Ovary (tissue), 9 donors: ENCODE data around the gene IQGAP2. TPM values are rescaled to one million over a fixed set of nuclear protein-coding genes. Genes with fewer than 3 reads are reported as not detected.

Experiments
- DNase-seq, 5 donors: peaks; one replicate each; pipeline ENCODE4 v3.0.0-alpha.2; 2019 to 2020
- H3K27ac ChIP-seq, 2 donors: fragments of 200-600 bp; one replicate each; pipeline versions ENCODE4 v1.5.1 to v1.8.0; 2019 to 2022
- H3K27me3 ChIP-seq: fragments of 200-600 bp; one replicate; pipeline ENCODE4 v1.8.0; 2022
- H3K36me3 ChIP-seq: fragments of 200-600 bp; sonication (generic); one replicate; pipeline ENCODE4 v1.5.1; 2019
- H3K4me1 ChIP-seq: one replicate; pipeline ENCODE4 v1.8.1; 2013; ENCODE audit warnings: mild to moderate bottlenecking, moderate library complexity; ENCODE audit not compliant: insufficient read depth
- H3K4me3 ChIP-seq: fragments of 200-600 bp; sonication (generic); one replicate; pipeline ENCODE4 v1.5.1; 2017
- H3K9me3 ChIP-seq, 2 donors: fragments of 200-600 bp in 1 of 2; sonication (generic) in 1 of 2; one replicate each; pipeline versions ENCODE4 v1.5.1 to v1.8.1; 2013 to 2019; ENCODE audit warnings: mild to moderate bottlenecking in 1 of 2, moderate library complexity in 1 of 2
- EP300 ChIP-seq: sonication (generic); formaldehyde crosslinking; IDR thresholded peaks from one replicate; pipeline ENCODE4 v1.6.1; 2017; ENCODE audit warnings: antibody characterized with exemption
- POLR2A ChIP-seq: fragments of 450-650 bp; IDR thresholded peaks from one replicate; pipeline ENCODE4 v1.6.1; 2017; ENCODE audit warnings: antibody characterized with exemption, mild to moderate bottlenecking, moderate library complexity
- WGBS, 3 donors: extraction: QIAGEN DNeasy Blood & Tissue Kit in 1 of 3; methylation state at CpG; one replicate each; pipeline versions ENCODE4 v1.1.5 to v1.1.7; 2013 to 2017; 5-methylcytosine and 5-hydroxymethylcytosine counted together
- intact Hi-C, 4 donors: fragments of 100-400 bp; cut with DNase I; formaldehyde crosslinking; loops; one replicate each; pipeline versions ENCODE4 v1.11.0 to v1.15.1; 2022 to 2023
- polyA plus RNA-seq, 2 donors: library from polyadenylated mRNA; stranded (reverse); fragments of 200-250 nt in 1 of 2; fragments of 350-450 nt in 1 of 2; fragmentation: Illumina TruSeq in 1 of 2; extraction: RNeasy Lipid Tissue Mini Kit (QIAGEN cat#74804) in 1 of 2; gene quantifications; one replicate each; pipeline ENCODE4 v1.2.3, GENCODE V29; 2013 to 2014
- total RNA-seq, 7 donors: library from RNA; depleted of rRNA in 2 of 7; stranded (reverse); fragments of >200 nt in 2 of 7; fragmentation: NEBNext Ultra II Directional in 3 of 7; extraction: Animal tissue kit (Norgen Biotek cat#: 25700) in 3 of 7; gene quantifications; one replicate each; pipeline versions ENCODE4 v1.1.0 to v1.2.4, GENCODE V29; 2016 to 2023
- TF ChIP-seq, protein P1 (sequence below), 3 donors: fragments of 450-650 bp in 2 of 3; fragments of 200-600 bp in 1 of 3; IDR thresholded peaks; one replicate each; pipeline versions ENCODE4 v1.5.1 to v1.8.0; 2016 to 2022; ENCODE audit warnings: antibody characterized with exemption in 3 of 3, mild to moderate bottlenecking in 1 of 3
- donor health status: DM: no; HTN: no; CAD: no; lungs with moderate emphysema.
- donor health status: DM: no; HTN: no; CAD: no.
- donor health status: Bipolar disorder and iron deficiency.
- donor health status: DM: yes; HTN: yes; CAD: no.
- donor health status: DM: no; HTN: no; CAD: no.
- donor health status: DM: yes; HTN: yes; CAD: no.

Gene IQGAP2
- total and polyA plus RNA-seq, 9 donors = 8.6 to 27.6 (median 13.9) TPM

DNA sequence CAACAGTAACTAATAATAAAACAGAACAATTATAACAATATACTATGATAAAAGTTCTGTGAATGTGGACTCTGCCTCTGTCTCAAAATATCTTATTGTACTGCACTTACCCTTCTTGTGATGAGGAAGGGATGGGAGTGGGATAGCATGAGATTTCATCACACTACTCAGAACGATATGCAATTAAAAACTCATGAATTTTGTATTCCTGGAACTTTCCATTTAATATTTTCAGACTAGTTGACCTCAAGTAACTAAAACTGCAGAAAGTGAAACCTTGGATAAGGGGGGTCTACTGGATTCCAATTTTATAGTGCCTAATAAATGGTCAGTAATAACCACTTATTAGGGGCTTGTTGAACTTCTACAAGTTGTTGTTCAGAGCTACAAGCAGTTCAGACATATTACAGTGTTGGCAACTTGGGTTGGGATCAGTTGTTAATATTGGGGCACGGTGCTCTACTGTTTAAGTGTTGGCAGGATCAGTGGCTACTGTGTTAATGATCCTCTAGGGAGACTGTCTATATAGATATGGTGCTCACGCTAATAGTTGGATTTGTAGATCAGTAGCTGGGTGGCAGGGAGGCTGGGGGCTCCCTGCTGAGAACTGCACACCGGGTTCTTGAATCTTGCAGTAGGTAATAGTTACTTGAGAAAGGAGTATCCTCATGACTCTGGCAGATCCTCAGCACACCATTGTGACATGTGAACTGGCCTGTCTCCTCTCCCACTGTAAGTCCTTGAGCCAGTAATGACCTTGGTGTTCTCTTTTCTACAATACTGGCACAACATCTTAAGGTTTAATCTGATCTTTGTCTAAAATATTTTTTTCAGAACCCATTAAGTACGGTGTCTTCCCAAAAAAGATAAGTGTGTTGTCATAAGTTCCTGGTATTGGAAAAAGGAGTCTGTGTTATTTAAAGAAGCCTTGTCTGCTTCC lies 158.1 kb downstream of the IQGAP2 start:
- WGBS, 3 donors = 23 to 41% (median 34%) methylated on average over 5 of the region's 5 CpGs
- peak in 1 of 5 donors; percentile 28 for DNase-seq
- Histone ChIP-seq H3K27me3 (no peaks in the 10 kb centered on the region), H3K4me3 (no peak overlapping the region), H3K36me3 (no peaks in the 10 kb centered on the region), H3K9me3 (no peaks in the 10 kb centered on the region), H3K4me1 (peaks cover 13% of the 10 kb centered on the region), H3K27ac (no peak overlapping the region)
- intact Hi-C loops = no loop called here
- TF ChIP-seq EP300 (no peak), POLR2A (no peak)
- TF ChIP-seq, protein P1, sequence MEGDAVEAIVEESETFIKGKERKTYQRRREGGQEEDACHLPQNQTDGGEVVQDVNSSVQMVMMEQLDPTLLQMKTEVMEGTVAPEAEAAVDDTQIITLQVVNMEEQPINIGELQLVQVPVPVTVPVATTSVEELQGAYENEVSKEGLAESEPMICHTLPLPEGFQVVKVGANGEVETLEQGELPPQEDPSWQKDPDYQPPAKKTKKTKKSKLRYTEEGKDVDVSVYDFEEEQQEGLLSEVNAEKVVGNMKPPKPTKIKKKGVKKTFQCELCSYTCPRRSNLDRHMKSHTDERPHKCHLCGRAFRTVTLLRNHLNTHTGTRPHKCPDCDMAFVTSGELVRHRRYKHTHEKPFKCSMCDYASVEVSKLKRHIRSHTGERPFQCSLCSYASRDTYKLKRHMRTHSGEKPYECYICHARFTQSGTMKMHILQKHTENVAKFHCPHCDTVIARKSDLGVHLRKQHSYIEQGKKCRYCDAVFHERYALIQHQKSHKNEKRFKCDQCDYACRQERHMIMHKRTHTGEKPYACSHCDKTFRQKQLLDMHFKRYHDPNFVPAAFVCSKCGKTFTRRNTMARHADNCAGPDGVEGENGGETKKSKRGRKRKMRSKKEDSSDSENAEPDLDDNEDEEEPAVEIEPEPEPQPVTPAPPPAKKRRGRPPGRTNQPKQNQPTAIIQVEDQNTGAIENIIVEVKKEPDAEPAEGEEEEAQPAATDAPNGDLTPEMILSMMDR (IDR thresholded peaks at IDR 0.05) = no peak

DNA sequence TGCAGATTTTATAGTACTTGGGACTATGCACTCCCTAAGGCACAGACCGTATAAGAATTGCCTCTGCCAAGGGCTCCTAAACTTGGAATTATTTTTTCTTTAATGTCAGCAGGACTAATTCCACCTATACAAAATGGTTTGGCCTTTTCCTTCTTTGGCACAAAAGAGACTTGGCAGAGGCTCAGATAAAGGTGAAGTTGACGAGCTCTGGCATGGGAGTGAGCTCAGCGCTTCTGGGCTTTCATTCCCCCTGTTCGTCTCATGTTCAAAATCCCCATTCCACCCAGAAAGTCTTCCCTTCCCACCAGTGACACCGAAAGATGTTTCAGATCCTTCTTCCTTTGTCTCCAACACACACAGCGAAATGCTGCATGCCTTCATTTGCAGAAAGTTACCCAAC lies 158.9 kb downstream of the IQGAP2 start:
- Histone ChIP-seq H3K27me3 (no peaks in the 10 kb centered on the region), H3K27ac (no peak overlapping the region), H3K4me1 (peaks cover 13% of the 10 kb centered on the region), H3K36me3 (no peaks in the 10 kb centered on the region), H3K9me3 (no peaks in the 10 kb centered on the region), H3K4me3 (no peak overlapping the region)
- intact Hi-C loops = no loop called here
- TF ChIP-seq EP300 = no peak
- TF ChIP-seq, protein P1 (IDR thresholded peaks at IDR 0.05) = no peak
- TF ChIP-seq POLR2A = no peak
- DNase-seq = no peak
- 77 to 83% (median 82%) methylated on average over 6 of the region's 6 CpGs for WGBS, 3 donors

DNA sequence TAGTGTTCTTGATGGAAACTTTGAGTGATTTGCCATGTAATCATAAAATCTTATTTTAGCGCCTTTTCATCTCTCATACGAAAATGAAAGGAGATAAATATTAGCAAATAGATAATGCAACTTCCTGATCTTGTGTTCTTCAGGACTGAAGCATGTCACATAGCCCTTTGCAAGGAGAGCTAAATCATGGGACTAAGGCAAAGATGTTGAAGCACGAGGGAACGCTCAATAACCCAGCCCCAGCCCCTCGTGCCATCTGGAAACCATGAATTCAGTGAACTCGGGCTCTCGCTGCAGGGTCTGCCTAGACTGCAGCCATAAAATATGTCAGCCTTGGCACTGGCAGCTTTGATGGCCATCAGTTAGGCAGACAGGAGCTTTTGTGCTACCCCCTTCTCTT lies 161.9 kb downstream of the IQGAP2 start:
- WGBS, 3 donors = 83 to 85% (median 85%) methylated on average over 7 of the region's 7 CpGs

DNA sequence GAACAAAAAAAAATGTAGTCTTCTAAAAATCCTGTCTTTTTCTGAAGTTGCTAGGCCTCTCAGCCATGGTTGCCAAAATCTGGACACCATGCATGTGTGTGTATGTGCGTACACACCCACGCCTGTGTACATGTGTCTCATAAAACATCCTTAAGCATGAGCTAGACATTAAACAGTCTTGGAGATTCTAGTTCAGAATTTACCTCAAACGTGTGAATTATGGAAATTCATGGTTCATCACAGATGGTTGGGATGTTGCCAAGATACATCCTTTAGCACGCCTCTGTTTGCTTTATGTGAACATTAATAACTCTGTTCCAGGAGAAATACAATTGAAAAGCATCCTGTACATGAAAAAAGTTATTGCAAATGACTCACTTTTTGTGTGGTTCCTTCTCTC lies 167.1 kb downstream of the IQGAP2 start:
- 76 to 85% (median 84%) methylated on average over 4 of the region's 4 CpGs for WGBS, 3 donors
- no peak for TF ChIP-seq EP300
- TF ChIP-seq, protein P1 (IDR thresholded peaks at IDR 0.05) = no peak
- TF ChIP-seq POLR2A = no peak
- intact Hi-C loops = no loop called here
- H3K4me1 ChIP-seq = no peaks in the 10 kb centered on the region
- H3K27ac ChIP-seq = no peak overlapping the region
- H3K9me3 ChIP-seq = no peaks in the 10 kb centered on the region
- no peak for DNase-seq
- no peak overlapping the region for H3K4me3 ChIP-seq
- no peaks in the 10 kb centered on the region for H3K27me3 ChIP-seq
- H3K36me3 ChIP-seq = no peaks in the 10 kb centered on the region

More for the DNA sequence above, 161.9 kb downstream of the IQGAP2 start:
- Histone ChIP-seq H3K27me3 (no peaks in the 10 kb centered on the region), H3K4me3 (no peak overlapping the region), H3K9me3 (no peaks in the 10 kb centered on the region), H3K4me1 (peaks cover 13% of the 10 kb centered on the region), H3K27ac (no peak overlapping the region), H3K36me3 (no peaks in the 10 kb centered on the region)
- TF ChIP-seq POLR2A (no peak), EP300 (no peak)
- TF ChIP-seq, protein P1 (IDR thresholded peaks at IDR 0.05) = no peak
- no peak for DNase-seq
- intact Hi-C loops = no loop called here
